Activated T-helper 17 cell treated with anti-CD3 and anti-CD28 coated beads, Interleukin-2, amount 50 U/mL, for 72 hours (primary cell): Measurements from ENCODE around the gene SLC35F6. TPM values are rescaled to one million over a fixed set of nuclear protein-coding genes. Genes with fewer than 3 reads are reported as not detected.
A peak's percentile ranks its signal among the peaks of the same experiment; 100 is the strongest.
"Not testable (repeated sequence)": the region's sequence is repeated elsewhere in the genome, so short reads cannot be mapped to it uniquely, and the experiment has no call there.

ENCODE experiments used
- ATAC-seq: fragments of 150-1000 bp; cut with Tn5 transposase; replicated peaks from 2 replicates; pipeline ENCODE4 v1.10.0; 2021; ENCODE audit warnings: mild to moderate bottlenecking, moderate library complexity
- H3K27ac Mint-ChIP-seq: one replicate; pipeline ENCODE4 v1.8.0; 2022; ENCODE audit warnings: mixed read lengths
- H3K27me3 Mint-ChIP-seq: one replicate; pipeline ENCODE4 v1.8.0; 2022; ENCODE audit warnings: mixed read lengths
- H3K36me3 Mint-ChIP-seq: one replicate; pipeline ENCODE4 v1.8.0; 2022; ENCODE audit warnings: low read depth, mild to moderate bottlenecking, mixed read lengths
- H3K4me1 Mint-ChIP-seq: one replicate; pipeline ENCODE4 v1.8.0; 2022; ENCODE audit warnings: mixed read lengths
- H3K4me3 Mint-ChIP-seq: one replicate; pipeline ENCODE4 v1.8.0; 2022; ENCODE audit warnings: mild to moderate bottlenecking, mixed read lengths
- H3K9me3 Mint-ChIP-seq: one replicate; pipeline ENCODE4 v1.8.0; 2022; ENCODE audit warnings: mixed read lengths
- total RNA-seq, 2 donors: library from RNA; stranded (reverse); gene quantifications; one replicate each; pipeline ENCODE4 v1.2.3, GENCODE V29; 2022

SLC35F6 gene
- total RNA-seq, 2 donors from 2014 or later, result 8.2 to 15.0 TPM

DNA sequence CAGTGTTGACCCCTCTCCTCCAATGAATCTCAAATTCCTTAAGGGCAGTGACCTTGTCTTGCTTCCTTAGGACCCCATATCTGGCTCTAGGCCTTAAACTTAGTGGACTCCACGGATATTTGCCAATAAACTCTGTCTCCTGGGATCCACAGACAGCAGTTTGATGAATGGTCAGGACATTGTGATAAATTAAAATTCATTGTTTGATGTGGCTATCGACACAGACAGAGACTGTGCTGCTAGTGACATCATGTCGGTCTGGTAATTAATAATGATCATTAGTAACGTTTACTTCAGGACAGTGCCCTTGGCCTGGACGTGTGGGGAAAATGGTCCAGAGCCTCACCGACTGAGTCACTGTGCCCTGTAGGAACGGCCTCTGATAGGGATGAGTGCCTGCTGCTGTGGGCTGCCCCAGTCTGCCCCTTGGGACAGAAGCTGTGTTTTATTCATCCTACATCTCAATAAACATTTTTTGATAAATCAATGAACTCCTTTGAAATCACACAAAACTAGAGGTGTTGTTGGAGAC is 5.2 kb upstream of the SLC35F6 start:
- no peak for ATAC-seq
- Mint-ChIP-seq H3K27ac (no peak overlapping the region), H3K27me3 (no peaks in the 10 kb centered on the region), H3K9me3 (no peaks in the 10 kb centered on the region), H3K36me3 (no peaks in the 10 kb centered on the region), H3K4me1 (peaks cover 5% of the 10 kb centered on the region), H3K4me3 (no peak overlapping the region)

GRCh38 chr2:26759845-26760244 is 4.2 kb upstream of the SLC35F6 start:
- H3K27me3 Mint-ChIP-seq, result no peaks in the 10 kb centered on the region
- ATAC-seq, result no peak
- H3K9me3 Mint-ChIP-seq, result no peaks in the 10 kb centered on the region
- H3K36me3 Mint-ChIP-seq, result peaks cover 4% of the 10 kb centered on the region
- no peak overlapping the region for H3K4me3 Mint-ChIP-seq
- no peak overlapping the region for H3K27ac Mint-ChIP-seq
- H3K4me1 Mint-ChIP-seq, result peaks cover 9% of the 10 kb centered on the region

DNA sequence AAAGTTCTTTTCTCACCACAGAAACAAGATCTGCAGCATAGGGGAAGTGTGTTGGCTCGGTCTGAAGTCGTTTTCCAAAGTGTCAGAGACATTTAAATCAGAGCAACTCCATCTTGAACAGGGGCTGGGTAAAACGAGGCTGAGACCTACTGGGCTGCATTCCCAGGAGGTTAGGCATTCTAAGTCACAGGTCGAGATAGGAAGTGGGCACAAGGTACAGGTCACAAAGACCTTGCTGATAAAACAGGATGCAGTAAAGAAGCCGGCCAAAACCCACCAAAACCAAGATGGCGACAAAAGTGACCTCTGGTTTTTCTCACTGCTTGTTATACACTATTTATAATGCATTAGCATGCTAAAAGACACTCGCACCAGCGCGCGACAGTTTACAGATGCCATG is 3.1 kb upstream of the SLC35F6 start:
- not testable (repeated sequence) for H3K4me3 Mint-ChIP-seq, ATAC-seq, H3K27ac Mint-ChIP-seq, H3K9me3 Mint-ChIP-seq, H3K27me3 Mint-ChIP-seq, H3K36me3 Mint-ChIP-seq
- peaks cover 13% of the 10 kb centered on the region for H3K4me1 Mint-ChIP-seq

DNA sequence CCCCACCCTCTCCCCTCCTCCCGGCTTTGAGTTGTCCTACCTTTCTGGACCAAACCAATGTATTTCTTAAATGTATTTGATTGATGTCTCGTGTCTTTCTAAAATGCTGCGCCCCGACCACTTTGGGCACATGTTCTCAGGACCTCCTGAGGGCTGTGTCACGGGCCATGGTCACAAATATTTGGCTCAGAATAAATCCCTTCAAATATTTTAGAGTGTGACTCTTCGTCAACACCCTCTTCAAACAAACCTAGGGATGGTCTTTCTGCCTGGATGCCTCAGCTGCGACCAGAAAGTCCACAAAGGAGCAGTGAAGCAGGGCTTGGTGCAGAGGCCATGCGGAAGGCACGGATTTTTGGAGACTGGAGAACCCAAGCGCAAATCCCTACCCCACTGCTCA is 1.1 kb upstream of the SLC35F6 start:
- no peaks in the 10 kb centered on the region for H3K9me3 Mint-ChIP-seq
- H3K27ac Mint-ChIP-seq, result peak overlapping the region; percentile 98
- peaks cover 7% of the 10 kb centered on the region for H3K36me3 Mint-ChIP-seq
- peaks cover 17% of the 10 kb centered on the region for H3K4me1 Mint-ChIP-seq
- peak overlapping the region; percentile 97 for H3K4me3 Mint-ChIP-seq
- no peaks in the 10 kb centered on the region for H3K27me3 Mint-ChIP-seq
- ATAC-seq, result no peak

- H3K9me3 Mint-ChIP-seq, result no peaks in the 10 kb centered on the region
- no peaks in the 10 kb centered on the region for H3K27me3 Mint-ChIP-seq
- H3K4me1 Mint-ChIP-seq, result peaks cover 24% of the 10 kb centered on the region
- ATAC-seq, result no peak
- H3K36me3 Mint-ChIP-seq, result peaks cover 7% of the 10 kb centered on the region
- peak overlapping the region; percentile 98 for H3K27ac Mint-ChIP-seq
- H3K4me3 Mint-ChIP-seq, result peak overlapping the region; percentile 97
These were observed 822 bp downstream of the SLC35F6 start for GRCh38 chr2:26764906-26765305.

DNA sequence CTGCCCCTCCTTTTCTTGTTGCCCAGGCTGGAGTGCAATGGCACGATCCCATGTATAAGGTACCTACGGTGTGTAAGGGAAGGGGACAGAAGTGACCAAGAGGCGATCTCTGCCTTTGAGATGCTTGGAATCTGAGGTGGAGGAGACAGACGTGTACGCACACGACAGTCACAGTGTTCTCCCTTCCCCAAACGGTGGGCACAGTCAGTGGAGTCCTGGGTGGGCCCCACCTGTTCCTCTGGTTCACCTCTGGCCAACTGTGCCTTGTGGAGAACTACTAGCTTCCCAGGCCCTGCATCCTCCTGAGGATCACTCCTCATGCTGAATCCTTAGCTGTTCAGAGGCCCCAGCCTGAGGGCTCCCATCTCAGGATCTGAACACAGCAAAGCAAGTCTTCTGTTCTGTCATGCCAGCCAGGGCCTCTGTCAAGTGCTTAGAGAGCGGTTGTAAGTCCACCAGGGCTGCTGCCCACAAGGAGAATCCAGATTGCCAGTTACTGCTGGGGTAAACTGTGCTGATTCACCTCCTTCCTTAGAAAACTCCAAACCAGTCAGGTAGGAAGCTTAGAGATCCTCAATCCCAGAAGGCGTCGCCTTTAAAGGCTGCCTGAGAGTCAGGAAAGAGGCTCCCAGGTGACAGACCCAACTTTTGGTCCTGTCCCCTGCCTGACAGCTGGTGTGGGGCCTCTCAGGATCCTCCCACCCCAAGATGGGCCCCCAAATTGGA is 1.6 kb downstream of the SLC35F6 start:
- ATAC-seq, result no peak
- H3K27ac Mint-ChIP-seq, result peak overlapping the region; percentile 98
- H3K27me3 Mint-ChIP-seq, result no peaks in the 10 kb centered on the region
- H3K4me1 Mint-ChIP-seq, result peaks cover 24% of the 10 kb centered on the region
- H3K4me3 Mint-ChIP-seq, result peak overlapping the region; percentile 97
- H3K36me3 Mint-ChIP-seq, result peaks cover 7% of the 10 kb centered on the region
- H3K9me3 Mint-ChIP-seq, result no peaks in the 10 kb centered on the region

GRCh38 chr2:26767129-26767528 is 3.0 kb downstream of the SLC35F6 start:
- Mint-ChIP-seq H3K27ac (peak overlapping the region; percentile 70), H3K4me3 (no peak overlapping the region), H3K4me1 (peaks cover 34% of the 10 kb centered on the region), H3K9me3 (no peaks in the 10 kb centered on the region), H3K36me3 (peaks cover 7% of the 10 kb centered on the region), H3K27me3 (no peaks in the 10 kb centered on the region)
- ATAC-seq, result no peak

DNA sequence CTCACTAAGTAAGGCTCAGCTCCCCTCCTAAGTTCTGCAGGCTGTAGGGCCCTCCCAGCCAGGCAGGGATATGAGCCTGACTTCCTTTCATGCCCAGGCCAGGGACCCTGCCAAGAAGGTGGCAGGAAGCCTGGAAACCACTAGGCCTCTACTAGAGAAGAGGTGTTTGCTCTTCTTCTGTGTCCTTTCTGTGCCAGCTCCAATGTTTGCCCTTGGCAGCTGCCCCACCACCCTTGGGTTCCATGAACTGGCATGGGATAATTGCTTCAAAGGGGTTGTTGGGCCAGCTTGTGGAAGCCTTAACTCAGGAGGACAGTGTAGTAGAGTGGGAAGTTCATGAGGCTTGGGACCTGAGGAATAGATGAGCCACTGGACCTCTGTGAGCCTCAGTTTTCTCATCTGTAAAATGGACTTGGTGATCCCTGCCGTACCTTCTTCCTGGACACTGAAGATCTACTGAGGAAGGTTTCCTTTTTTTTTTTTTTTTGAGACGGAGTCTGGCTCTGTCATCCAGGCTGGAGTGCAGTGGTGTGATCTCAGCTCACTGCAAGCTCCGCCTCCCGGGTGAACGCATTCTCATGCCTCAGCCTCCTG is 3.9 kb downstream of the SLC35F6 start:
- no peak for ATAC-seq
- Mint-ChIP-seq H3K36me3 (peaks cover 7% of the 10 kb centered on the region), H3K27me3 (no peaks in the 10 kb centered on the region), H3K4me1 (peaks cover 42% of the 10 kb centered on the region), H3K4me3 (peak overlapping the region; percentile 65), H3K27ac (peak overlapping the region; percentile 88), H3K9me3 (no peaks in the 10 kb centered on the region)

- Mint-ChIP-seq H3K27ac (peak overlapping the region; percentile 88), H3K36me3 (peaks cover 7% of the 10 kb centered on the region)
These were observed 4.6 kb downstream of the SLC35F6 start for GRCh38 chr2:26768759-26769088.

DNA sequence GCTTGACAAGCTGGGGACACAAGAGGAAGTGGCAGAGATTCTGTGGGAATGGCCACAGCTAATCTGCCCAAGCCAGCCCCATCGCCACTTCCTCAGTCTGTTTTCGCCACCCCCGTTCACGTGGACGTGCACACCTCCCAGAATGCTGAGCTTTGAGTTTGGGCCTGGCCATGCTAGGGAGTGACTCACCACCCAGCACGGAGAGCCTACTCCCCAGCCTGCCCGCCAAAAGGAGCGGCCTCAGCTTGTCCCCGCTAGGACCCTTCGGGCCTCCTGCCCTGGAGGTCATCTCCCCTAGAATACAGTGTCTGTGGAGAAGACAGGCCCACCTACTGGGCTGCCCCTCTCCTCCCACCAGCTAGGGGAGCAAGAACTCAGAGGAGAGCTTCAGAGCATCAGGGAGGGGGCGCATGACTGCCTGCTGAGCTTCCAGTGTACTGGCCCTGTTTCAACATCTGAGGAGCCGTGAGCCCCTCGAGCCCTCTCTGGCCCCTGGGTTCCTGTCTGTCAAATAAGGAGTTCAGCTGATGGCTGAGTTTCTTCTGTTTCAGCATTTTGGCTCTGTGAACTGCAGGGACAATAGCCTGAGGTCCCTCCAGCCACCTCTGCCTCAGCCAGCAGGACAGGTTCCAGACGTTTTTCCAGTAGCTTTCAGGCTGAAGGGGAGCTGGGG is 5.1 kb downstream of the SLC35F6 start:
- peak overlapping the region; percentile 65 for H3K4me3 Mint-ChIP-seq
- ATAC-seq, result peak; percentile 87
- no peaks in the 10 kb centered on the region for H3K27me3 Mint-ChIP-seq
- peaks cover 42% of the 10 kb centered on the region for H3K4me1 Mint-ChIP-seq
- H3K9me3 Mint-ChIP-seq, result no peaks in the 10 kb centered on the region
- H3K27ac Mint-ChIP-seq, result peak overlapping the region; percentile 88
- peaks cover 10% of the 10 kb centered on the region for H3K36me3 Mint-ChIP-seq

More at GRCh38 chr2:26768759-26769088, 4.6 kb downstream of the SLC35F6 start:
- Mint-ChIP-seq H3K4me3 (peak overlapping the region; percentile 65), H3K9me3 (no peaks in the 10 kb centered on the region), H3K4me1 (peaks cover 42% of the 10 kb centered on the region), H3K27me3 (no peaks in the 10 kb centered on the region)
- ATAC-seq, result no peak

- peak overlapping the region; percentile 18 for H3K4me3 Mint-ChIP-seq
- H3K36me3 Mint-ChIP-seq, result peaks cover 18% of the 10 kb centered on the region
- H3K9me3 Mint-ChIP-seq, result no peaks in the 10 kb centered on the region
- ATAC-seq, result no peak
- no peaks in the 10 kb centered on the region for H3K27me3 Mint-ChIP-seq
- peaks cover 34% of the 10 kb centered on the region for H3K4me1 Mint-ChIP-seq
- peak overlapping the region; percentile 92 for H3K27ac Mint-ChIP-seq
These were observed 7.0 kb downstream of the SLC35F6 start for GRCh38 chr2:26770986-26771586.

GRCh38 chr2:26772064-26773001 is 8.2 kb downstream of the SLC35F6 start:
- Mint-ChIP-seq H3K27me3 (no peaks in the 10 kb centered on the region), H3K4me3 (peak overlapping the region; percentile 18), H3K9me3 (no peaks in the 10 kb centered on the region), H3K27ac (peak overlapping the region; percentile 92), H3K4me1 (peaks cover 33% of the 10 kb centered on the region), H3K36me3 (peaks cover 31% of the 10 kb centered on the region)
- ATAC-seq, result peak; percentile 62

DNA sequence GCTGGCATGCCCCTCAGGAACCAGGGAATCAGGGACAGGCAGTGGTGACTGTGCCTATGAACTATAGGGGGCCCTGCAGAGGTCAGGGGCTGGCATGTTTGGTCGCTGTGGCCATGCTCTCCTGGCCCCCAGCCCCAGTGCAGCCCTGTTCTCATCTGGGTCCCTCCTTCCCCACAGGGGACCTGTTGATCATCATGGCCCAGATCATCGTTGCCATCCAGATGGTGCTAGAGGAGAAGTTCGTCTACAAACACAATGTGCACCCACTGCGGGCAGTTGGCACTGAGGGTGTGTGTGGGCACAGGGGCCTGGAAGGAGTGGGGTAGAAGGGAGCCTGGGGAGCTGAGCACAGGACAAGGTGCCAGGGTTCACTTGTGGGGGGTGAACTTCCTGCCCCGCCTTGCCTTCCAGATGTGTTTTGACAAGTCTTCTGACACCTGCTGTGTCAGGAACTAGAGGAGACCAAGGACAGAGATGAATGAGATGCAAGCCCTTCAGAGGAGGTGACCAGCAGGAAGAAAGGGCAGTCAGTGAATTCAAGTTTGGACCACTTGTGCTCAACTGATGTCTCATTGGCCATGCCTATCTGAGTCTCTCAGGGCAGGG is 12.2 kb downstream of the SLC35F6 start:
- peak overlapping the region; percentile 47 for H3K27ac Mint-ChIP-seq
- H3K4me1 Mint-ChIP-seq, result peaks cover 16% of the 10 kb centered on the region
- no peak for ATAC-seq
- no peaks in the 10 kb centered on the region for H3K27me3 Mint-ChIP-seq
- peaks cover 63% of the 10 kb centered on the region for H3K36me3 Mint-ChIP-seq
- no peak overlapping the region for H3K4me3 Mint-ChIP-seq
- no peaks in the 10 kb centered on the region for H3K9me3 Mint-ChIP-seq
